GM12874 (cell line): ENCODE measurements around the gene TMEM181.

ENCODE experiments used
- TF ChIP-seq, protein P1 (sequence below): IDR thresholded peaks from 2 replicates; pipeline ENCODE4 v1.5.1; 2011; ENCODE audit warnings: low read depth, mild to moderate bottlenecking, control low read depth, low read length, moderate library complexity; ENCODE audit not compliant: insufficient read depth

Gene TMEM181

GRCh38 chr6:158647501-158647900 lies 87.6 kb downstream of the TMEM181 start:
- TF ChIP-seq, protein P1, sequence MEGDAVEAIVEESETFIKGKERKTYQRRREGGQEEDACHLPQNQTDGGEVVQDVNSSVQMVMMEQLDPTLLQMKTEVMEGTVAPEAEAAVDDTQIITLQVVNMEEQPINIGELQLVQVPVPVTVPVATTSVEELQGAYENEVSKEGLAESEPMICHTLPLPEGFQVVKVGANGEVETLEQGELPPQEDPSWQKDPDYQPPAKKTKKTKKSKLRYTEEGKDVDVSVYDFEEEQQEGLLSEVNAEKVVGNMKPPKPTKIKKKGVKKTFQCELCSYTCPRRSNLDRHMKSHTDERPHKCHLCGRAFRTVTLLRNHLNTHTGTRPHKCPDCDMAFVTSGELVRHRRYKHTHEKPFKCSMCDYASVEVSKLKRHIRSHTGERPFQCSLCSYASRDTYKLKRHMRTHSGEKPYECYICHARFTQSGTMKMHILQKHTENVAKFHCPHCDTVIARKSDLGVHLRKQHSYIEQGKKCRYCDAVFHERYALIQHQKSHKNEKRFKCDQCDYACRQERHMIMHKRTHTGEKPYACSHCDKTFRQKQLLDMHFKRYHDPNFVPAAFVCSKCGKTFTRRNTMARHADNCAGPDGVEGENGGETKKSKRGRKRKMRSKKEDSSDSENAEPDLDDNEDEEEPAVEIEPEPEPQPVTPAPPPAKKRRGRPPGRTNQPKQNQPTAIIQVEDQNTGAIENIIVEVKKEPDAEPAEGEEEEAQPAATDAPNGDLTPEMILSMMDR = no peak

- TF ChIP-seq, protein P1 = no peak
Observed at GRCh38 chr6:158648682-158649131, 88.8 kb downstream of the TMEM181 start.

- TF ChIP-seq, protein P1 = no peak
Observed at GRCh38 chr6:158649289-158650143, 89.6 kb downstream of the TMEM181 start, which contains the start of gene SYTL3. SYTL3 (plus strand) TSS chr6:158650054; CDS start chr6:158663269, 13,215 bp downstream.

- TF ChIP-seq, protein P1 = no peak
Observed at GRCh38 chr6:158653577-158654354, 93.9 kb downstream of the TMEM181 start.

- TF ChIP-seq, protein P1 = no peak
Observed at GRCh38 chr6:158654498-158654897, 94.6 kb downstream of the TMEM181 start.

DNA sequence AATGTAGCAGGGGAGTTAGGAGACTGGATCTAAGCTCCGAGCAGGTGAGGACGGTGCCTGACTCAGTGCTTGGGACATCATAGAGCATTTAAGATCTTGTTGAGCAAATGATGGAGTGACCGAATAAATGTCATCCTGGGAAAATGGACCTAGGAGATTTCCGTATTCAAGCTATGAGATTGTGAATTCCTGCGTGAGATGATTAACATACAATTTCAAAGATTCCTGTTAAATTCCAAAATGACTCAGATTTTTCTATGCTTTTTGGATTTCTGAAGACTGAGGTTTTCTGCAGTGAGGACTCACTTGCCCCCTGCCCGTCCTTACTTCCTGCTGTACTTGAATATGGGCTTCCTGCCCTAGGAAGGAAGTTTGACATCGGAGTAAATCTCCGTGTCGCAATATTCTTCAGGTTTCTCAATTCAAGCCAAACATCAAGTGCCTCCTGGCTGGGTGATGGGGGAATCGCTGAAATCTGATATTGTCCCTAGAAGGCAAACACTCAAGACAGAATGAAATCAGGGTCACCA lies 95.1 kb downstream of the TMEM181 start:
- TF ChIP-seq, protein P1 = no peak
